Measurements from ENCODE around the gene NECAP2.
A peak's percentile ranks its signal among the peaks of the same experiment; 100 is the strongest.
"Not testable (repeated sequence)": the region's sequence is repeated elsewhere in the genome, so short reads cannot be mapped to it uniquely, and the experiment has no call there.

NECAP2 gene

DNA sequence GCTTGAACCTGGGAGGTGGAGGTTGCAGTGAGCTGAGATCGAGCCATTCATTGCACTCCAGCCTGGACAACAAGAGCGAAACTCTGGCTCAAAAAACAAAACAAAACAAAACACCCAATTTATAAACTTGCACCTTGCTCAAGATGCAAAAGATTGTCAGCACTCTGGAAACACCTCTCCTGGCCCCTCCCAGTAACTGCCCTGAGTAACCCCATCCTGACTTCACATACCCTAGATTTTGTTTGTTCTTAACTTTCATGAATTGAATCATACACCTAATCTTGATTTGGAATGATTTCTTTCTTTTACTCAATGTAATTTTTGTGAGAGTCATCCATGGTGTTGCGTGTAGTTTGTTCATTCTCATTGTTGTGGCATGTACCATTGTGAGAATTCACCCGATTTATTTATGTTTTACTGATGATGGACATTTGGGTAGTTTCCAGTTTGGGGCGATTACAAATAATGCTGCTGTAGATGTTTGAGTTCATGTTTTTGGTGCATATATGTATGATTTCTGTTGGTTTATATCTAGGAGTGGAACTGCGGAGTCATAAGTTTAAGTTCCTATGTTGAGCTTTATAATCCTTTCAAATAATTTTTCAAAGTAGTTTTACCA is 10.4 kb downstream of the NECAP2 start:
- no peak for TF ChIP-seq CTCF (IDR thresholded peaks at IDR 0.05; ENCODE audit: extremely low read depth, insufficient read depth, missing control alignments)
- no peak for DNase-seq (ENCODE audit: low spot score)
- in situ Hi-C loops (cut with MboI; ENCODE audit: low pct_unique_long_range_greater_than_20kb, low sequenced_read_pairs, unreplicated experiment): no loop called here

GRCh38 chr1:16451841-16452528 is 11.5 kb downstream of the NECAP2 start:
- in situ Hi-C loops (cut with MboI; ENCODE audit: low pct_unique_long_range_greater_than_20kb, low sequenced_read_pairs, unreplicated experiment): no loop called here
- peak; percentile 49 for DNase-seq (ENCODE audit: low spot score)
- no peak for TF ChIP-seq CTCF (IDR thresholded peaks at IDR 0.05; ENCODE audit: extremely low read depth, insufficient read depth, missing control alignments)

- DNase-seq (ENCODE audit: low spot score); in situ Hi-C loops (cut with MboI; ENCODE audit: low pct_unique_long_range_greater_than_20kb, low sequenced_read_pairs, unreplicated experiment): not testable (repeated sequence)
Observed at GRCh38 chr1:16454909-16455308, 14.4 kb downstream of the NECAP2 start.

DNA sequence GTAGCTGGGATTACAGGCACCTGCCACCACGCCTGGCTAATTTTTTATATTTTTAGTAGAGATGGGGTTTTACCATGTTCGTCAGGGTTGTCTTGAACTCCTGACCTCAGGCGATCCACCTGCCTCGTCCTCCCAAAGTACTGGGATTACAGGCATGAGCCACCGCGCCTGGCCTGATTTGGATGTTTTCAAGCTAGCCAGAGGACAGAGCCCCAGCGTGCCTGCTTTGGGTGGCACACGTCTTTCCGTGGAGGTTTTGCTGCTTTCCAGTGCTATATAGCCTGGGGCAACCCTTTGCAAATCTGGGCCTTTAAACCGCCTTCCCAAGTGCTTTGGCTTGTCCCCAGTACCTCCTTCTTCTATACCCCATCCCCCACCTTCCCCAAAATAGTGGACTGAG is 15.6 kb downstream of the NECAP2 start:
- in situ Hi-C loops (cut with MboI; ENCODE audit: low pct_unique_long_range_greater_than_20kb, low sequenced_read_pairs, unreplicated experiment); DNase-seq (ENCODE audit: low spot score): not testable (repeated sequence)

DNA sequence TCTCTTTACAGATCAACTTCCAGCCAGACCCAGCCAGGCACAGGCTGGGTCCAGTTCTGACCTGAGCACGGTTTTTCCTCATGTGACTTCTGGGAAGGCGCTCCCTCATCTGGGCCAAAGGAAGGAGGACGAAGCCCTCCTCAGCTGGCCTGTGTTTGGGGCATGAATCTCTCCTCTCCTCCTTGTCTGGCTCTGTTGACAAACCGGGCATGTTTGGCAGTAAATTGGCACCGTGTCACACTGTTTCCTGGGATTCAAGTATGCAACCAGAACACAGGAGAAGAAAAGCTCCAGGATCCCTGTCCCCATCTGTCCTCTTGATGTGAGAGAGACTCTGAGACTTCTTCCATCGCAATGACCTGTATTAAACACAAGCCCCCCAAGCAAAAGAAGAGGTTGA is 18.3 kb downstream of the NECAP2 start:
- TF ChIP-seq CTCF (IDR thresholded peaks at IDR 0.05; ENCODE audit: extremely low read depth, insufficient read depth, missing control alignments): no peak
- in situ Hi-C loops (cut with MboI; ENCODE audit: low pct_unique_long_range_greater_than_20kb, low sequenced_read_pairs, unreplicated experiment): no loop called here
- no peak for DNase-seq (ENCODE audit: low spot score)

GRCh38 chr1:16459352-16459925 is 18.9 kb downstream of the NECAP2 start:
- TF ChIP-seq CTCF (IDR thresholded peaks at IDR 0.05; ENCODE audit: extremely low read depth, insufficient read depth, missing control alignments): no peak
- no peak for DNase-seq (ENCODE audit: low spot score)
- in situ Hi-C loops (cut with MboI; ENCODE audit: low pct_unique_long_range_greater_than_20kb, low sequenced_read_pairs, unreplicated experiment): no loop called here

- in situ Hi-C loops (cut with MboI; ENCODE audit: low pct_unique_long_range_greater_than_20kb, low sequenced_read_pairs, unreplicated experiment): loop anchor here (10.0 kb wide), 1 partner anchor 143 kb away; no protein-coding TSS in a partner anchor
- no peak for DNase-seq (ENCODE audit: low spot score)
- TF ChIP-seq CTCF (IDR thresholded peaks at IDR 0.05; ENCODE audit: extremely low read depth, insufficient read depth, missing control alignments): no peak
Observed at GRCh38 chr1:16461681-16462080, 21.2 kb downstream of the NECAP2 start.

Data from GM13977 (cell line).